Progenitor cell of endocrine pancreas (in vitro differentiated cells): Measurements from ENCODE around the gene C1orf52. TPM values are rescaled to one million over a fixed set of nuclear protein-coding genes. Genes with fewer than 3 reads are reported as not detected.

Source experiments
- DNase-seq: peaks from one replicate; pipeline ENCODE4 v3.0.0; 2021; ENCODE audit warnings: low spot score; ENCODE audit not compliant: unreplicated experiment
- H3K27ac Mint-ChIP-seq: 2 replicates; pipeline ENCODE4 v1.8.0; 2021; ENCODE audit warnings: mild to moderate bottlenecking, moderate library complexity, mixed read lengths
- H3K27me3 Mint-ChIP-seq: 2 replicates; pipeline ENCODE4 v1.8.0; 2021; ENCODE audit warnings: mixed read lengths
- H3K36me3 Mint-ChIP-seq: 2 replicates; pipeline ENCODE4 v1.8.0; 2022; ENCODE audit warnings: mixed read lengths; ENCODE audit not compliant: insufficient read depth
- H3K4me1 Mint-ChIP-seq: 2 replicates; pipeline ENCODE4 v1.8.0; 2021; ENCODE audit warnings: low read depth, mixed read lengths
- H3K4me3 Mint-ChIP-seq: 2 replicates; pipeline ENCODE4 v1.8.0; 2021; ENCODE audit warnings: low read depth, mild to moderate bottlenecking, moderate library complexity, mixed read lengths
- H3K9me3 Mint-ChIP-seq: 2 replicates; pipeline ENCODE4 v1.8.0; 2021; ENCODE audit warnings: low read depth, mixed read lengths
- CTCF ChIP-seq: fragments of 200-600 bp; sonication (generic); IDR thresholded peaks from one replicate; pipeline ENCODE4 v1.5.0; 2021; ENCODE audit warnings: antibody characterized with exemption, mild to moderate bottlenecking; ENCODE audit not compliant: unreplicated experiment
- long read RNA-seq: library from polyadenylated mRNA; unstranded; transcript quantifications from one replicate; pipeline ENCODE4 v2.0.0, GENCODE V29; 2020
- total RNA-seq: library from RNA; stranded (reverse); gene quantifications from 2 replicates; pipeline ENCODE4 v1.2.1, GENCODE V29; 2021

The C1orf52 gene
- 41.0 and 42.2 TPM in 2 replicates for total RNA-seq
- long read RNA-seq, transcript C1orf52-203 (3 exons, 1,219 nt), result minor isoform, 14 of 65 reads
- long read RNA-seq, transcript C1orf52-201 (4 exons, 3,391 nt), result major isoform, 41 of 65 reads
- long read RNA-seq, partial matches to known transcripts, result 4 of 65 reads
- long read RNA-seq, other reads (novel, unspliced or antisense), result 6 of 65 reads

GRCh38 chr1:85259118-85259911 is at the start of gene C1orf52:
Gene C1orf52 (minus strand): TSS chr1:85259662. CDS start chr1:85259633, 29 bp downstream.
- H3K4me1 Mint-ChIP-seq, result peaks cover 27% of the 10 kb centered on the region
- peak; percentile 99 for DNase-seq
- H3K36me3 Mint-ChIP-seq, result peaks cover 31% of the 10 kb centered on the region

GRCh38 chr1:85308833-85309350 is 49.4 kb upstream of the C1orf52 start:
- DNase-seq, result no peak
- Mint-ChIP-seq H3K27me3 (peaks cover 11% of the 10 kb centered on the region), H3K36me3 (no peaks in the 10 kb centered on the region), H3K27ac (no peak overlapping the region), H3K9me3 (no peaks in the 10 kb centered on the region), H3K4me3 (no peak overlapping the region), H3K4me1 (peaks cover 2% of the 10 kb centered on the region)
- no peak for TF ChIP-seq CTCF

More at GRCh38 chr1:85259118-85259911, at the start of gene C1orf52:
- peak within 1 kb of the TSS; percentile 98 for H3K27ac Mint-ChIP-seq
- peak; percentile 97 for TF ChIP-seq CTCF
- peaks cover 14% of the 10 kb centered on the region for H3K9me3 Mint-ChIP-seq
- H3K27me3 Mint-ChIP-seq, result no peaks in the 10 kb centered on the region
- peak within 1 kb of the TSS; percentile 98 for H3K4me3 Mint-ChIP-seq

DNA sequence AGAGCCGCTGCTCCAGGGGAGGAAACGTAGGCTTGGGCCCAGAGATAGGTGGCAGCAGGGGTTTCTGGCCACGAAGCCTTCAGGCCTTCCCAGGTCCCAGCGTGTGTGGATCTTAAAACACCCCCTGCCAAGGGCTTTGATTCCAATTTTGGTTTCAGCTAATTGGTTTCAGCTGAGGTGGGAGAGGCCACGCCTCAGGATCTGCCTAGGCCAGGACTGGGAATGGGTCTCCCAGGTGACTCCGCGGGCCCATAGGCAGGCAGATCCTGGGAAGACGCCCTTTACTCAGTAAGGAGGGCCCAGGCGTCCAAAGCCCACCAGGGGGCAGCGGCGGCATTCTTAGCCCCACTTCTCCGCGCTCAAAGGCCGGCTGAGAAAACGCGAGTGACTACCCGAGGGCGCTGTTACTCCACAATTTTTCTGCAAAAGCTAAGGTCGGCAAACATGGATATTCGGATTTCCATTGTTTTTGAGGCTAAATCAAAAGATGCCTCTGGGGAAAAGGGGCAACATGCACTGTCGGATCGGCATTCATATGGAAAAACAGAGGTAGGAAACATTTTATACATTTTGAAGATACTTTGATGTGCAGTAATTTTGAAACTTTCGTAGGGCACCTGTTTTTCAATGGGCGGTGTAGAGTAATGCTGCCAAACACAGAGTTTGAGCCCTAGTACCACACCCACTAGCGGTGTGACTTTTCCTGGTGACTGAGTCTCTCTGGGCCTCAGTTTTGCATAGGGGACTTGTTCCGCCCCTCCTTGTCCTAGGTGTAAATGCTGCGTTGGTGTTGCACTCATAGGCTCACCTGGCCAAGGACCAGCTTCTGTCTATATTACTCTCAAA is 48.7 kb upstream of the C1orf52 start:
- peak; percentile 98 for TF ChIP-seq CTCF
- DNase-seq, result peak; percentile 83
- Mint-ChIP-seq H3K27me3 (peaks cover 11% of the 10 kb centered on the region), H3K4me1 (peaks cover 2% of the 10 kb centered on the region), H3K9me3 (no peaks in the 10 kb centered on the region), H3K36me3 (no peaks in the 10 kb centered on the region), H3K27ac (no peak overlapping the region), H3K4me3 (peak overlapping the region; percentile 23)

DNA sequence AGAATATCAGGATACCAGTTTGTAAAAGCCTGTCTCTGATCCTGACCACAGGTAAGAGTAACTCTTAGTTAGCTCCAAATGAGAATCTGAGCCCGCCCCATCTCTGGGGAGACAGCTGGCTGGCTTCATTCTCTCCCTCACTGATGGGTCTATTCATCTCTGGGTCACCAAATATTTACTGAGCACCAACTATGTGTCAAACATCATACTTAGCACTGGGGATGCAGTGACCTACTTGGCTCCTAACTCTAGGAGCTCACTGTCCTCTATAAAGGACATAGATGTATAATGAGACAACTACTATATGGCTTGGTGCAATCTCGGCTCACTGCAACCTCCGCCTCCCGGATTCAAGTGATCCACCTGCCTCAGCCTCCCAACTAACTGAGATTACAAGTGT is 46.8 kb upstream of the C1orf52 start:
- no peak for DNase-seq
- Mint-ChIP-seq H3K36me3 (no peaks in the 10 kb centered on the region), H3K27ac (no peak overlapping the region), H3K9me3 (no peaks in the 10 kb centered on the region), H3K4me3 (no peak overlapping the region), H3K27me3 (peaks cover 11% of the 10 kb centered on the region), H3K4me1 (peaks cover 2% of the 10 kb centered on the region)
- no peak for TF ChIP-seq CTCF
